ENCODE results near the gene SCFD2.
"Not testable (repeated sequence)": the region's sequence is repeated elsewhere in the genome, so short reads cannot be mapped to it uniquely, and the experiment has no call there.

SCFD2 gene

GRCh38 chr4:53007024-53007423 is 358.8 kb downstream of the SCFD2 start:
- DNase-seq = no peak

GRCh38 chr4:53005808-53006207 is 360.1 kb downstream of the SCFD2 start:
- DNase-seq = no peak

- DNase-seq = no peak
Measured at GRCh38 chr4:53005149-53005546, 360.7 kb downstream of the SCFD2 start.

GRCh38 chr4:53004497-53005148 is 361.2 kb downstream of the SCFD2 start:
- DNase-seq = no peak

GRCh38 chr4:53003959-53004358 is 361.9 kb downstream of the SCFD2 start:
- DNase-seq = no peak

- DNase-seq = no peak
Measured at GRCh38 chr4:53000560-53000959, 365.3 kb downstream of the SCFD2 start.

- no peak for DNase-seq
Measured at GRCh38 chr4:52999626-53000025, 366.2 kb downstream of the SCFD2 start.

- no peak for DNase-seq
Measured at GRCh38 chr4:52998413-52998812, 367.4 kb downstream of the SCFD2 start.

- DNase-seq = no peak
Measured at GRCh38 chr4:52997132-52997416, 368.8 kb downstream of the SCFD2 start.

GRCh38 chr4:52996261-52997131 is 369.4 kb downstream of the SCFD2 start:
- peak; percentile 73 for DNase-seq

GRCh38 chr4:52995360-52996030 is 370.4 kb downstream of the SCFD2 start:
- DNase-seq = no peak

GRCh38 chr4:52994567-52994966 is 371.3 kb downstream of the SCFD2 start:
- no peak for DNase-seq

GRCh38 chr4:52993771-52994170 is 372.1 kb downstream of the SCFD2 start:
- DNase-seq = no peak

- not testable (repeated sequence) for DNase-seq
Measured at GRCh38 chr4:52992551-52992950, 373.3 kb downstream of the SCFD2 start.

- no peak for DNase-seq
Measured at GRCh38 chr4:52991472-52991871, 374.4 kb downstream of the SCFD2 start.

GRCh38 chr4:52990706-52991105 is 375.2 kb downstream of the SCFD2 start:
- no peak for DNase-seq

GRCh38 chr4:52989865-52990264 is 376.0 kb downstream of the SCFD2 start:
- DNase-seq = no peak

GRCh38 chr4:52987392-52988056 is 378.3 kb downstream of the SCFD2 start:
- DNase-seq = no peak

- peak; percentile 52 for DNase-seq
Measured at GRCh38 chr4:52984462-52984881, 381.4 kb downstream of the SCFD2 start.

- DNase-seq = peak; percentile 57
Measured at GRCh38 chr4:52983563-52984303, 382.1 kb downstream of the SCFD2 start.

- DNase-seq = no peak
Measured at GRCh38 chr4:52982946-52983340, 382.9 kb downstream of the SCFD2 start.

- peak; percentile 55 for DNase-seq
Measured at GRCh38 chr4:52982255-52982945, 383.5 kb downstream of the SCFD2 start.

Measured in fibroblast of skin of right quadriceps (primary cell).